ENCODE data around the gene NCKAP1.
"Not testable (repeated sequence)": the region's sequence is repeated elsewhere in the genome, so short reads cannot be mapped to it uniquely, and the experiment has no call there.

Gene NCKAP1

DNA sequence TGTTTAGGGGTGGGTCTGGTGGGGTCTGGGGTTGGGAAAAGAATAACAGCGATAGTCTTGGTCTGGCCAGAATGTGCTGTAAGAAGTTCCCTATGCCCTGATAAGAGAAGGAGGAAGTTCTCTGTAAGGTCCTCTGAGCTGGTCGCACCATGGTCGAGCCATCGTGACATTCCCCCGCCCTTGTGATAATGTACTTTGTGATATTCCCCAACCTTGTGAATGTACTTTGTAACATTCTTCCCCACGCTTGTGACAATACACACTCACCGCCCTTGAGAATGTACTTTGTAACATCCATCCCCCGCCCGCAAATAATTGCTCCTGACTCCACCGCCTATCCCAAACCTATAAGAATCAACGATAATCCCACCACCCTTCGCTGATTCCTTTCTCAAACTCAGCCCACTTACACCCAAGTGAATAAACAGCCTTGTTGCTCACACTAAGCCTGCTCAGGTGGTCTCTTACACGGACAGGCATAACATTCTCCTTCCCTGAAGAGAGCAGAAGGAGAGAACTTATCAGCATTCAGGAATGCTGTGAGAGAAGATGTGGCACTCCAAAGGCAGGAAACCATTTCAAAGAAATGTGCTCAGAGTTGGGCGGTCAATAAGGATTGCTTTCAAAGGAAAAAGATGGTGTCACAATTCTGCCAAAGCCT is 22.4 kb upstream of the NCKAP1 start:
- no peak for FAIRE-seq

DNA sequence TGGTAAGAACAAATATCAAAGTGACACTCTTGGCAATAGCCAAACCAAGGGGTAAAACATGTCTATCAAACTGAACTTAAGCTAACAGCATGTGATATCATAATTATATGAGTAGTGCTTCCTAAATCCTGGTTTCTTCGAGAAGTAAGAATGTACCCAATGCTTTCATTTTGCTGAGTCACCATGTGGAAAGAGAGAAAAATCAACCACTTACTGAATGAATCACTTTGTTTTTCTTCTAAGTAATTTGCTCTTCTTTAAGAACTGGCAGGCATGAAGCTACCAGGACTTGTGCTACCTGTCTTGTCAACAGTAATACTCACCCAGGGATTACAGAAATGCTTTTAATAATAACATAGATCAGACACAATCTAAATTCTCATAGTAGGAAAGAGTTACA is 21.3 kb upstream of the NCKAP1 start:
- DNase-seq (ENCODE audit: insufficient read length) (no peak), FAIRE-seq (no peak)
- TF ChIP-seq POLR2A (IDR thresholded peaks at IDR 0.05; ENCODE audit: low read depth, low read length), result no peak
- no peak for TF ChIP-seq TAF1 (IDR thresholded peaks at IDR 0.05; ENCODE audit: borderline replicate concordance, low read depth, low read length)
- TF ChIP-seq POLR2AphosphoS5 (IDR thresholded peaks at IDR 0.05; ENCODE audit: low read depth, low read length), result no peak

More for the DNA sequence above, 22.4 kb upstream of the NCKAP1 start:
- TF ChIP-seq POLR2A (IDR thresholded peaks at IDR 0.05; ENCODE audit: low read depth, low read length), result no peak
- TF ChIP-seq POLR2AphosphoS5 (IDR thresholded peaks at IDR 0.05; ENCODE audit: low read depth, low read length), result no peak
- no peak for TF ChIP-seq TAF1 (IDR thresholded peaks at IDR 0.05; ENCODE audit: borderline replicate concordance, low read depth, low read length)
- no peak for DNase-seq (ENCODE audit: insufficient read length)

DNA sequence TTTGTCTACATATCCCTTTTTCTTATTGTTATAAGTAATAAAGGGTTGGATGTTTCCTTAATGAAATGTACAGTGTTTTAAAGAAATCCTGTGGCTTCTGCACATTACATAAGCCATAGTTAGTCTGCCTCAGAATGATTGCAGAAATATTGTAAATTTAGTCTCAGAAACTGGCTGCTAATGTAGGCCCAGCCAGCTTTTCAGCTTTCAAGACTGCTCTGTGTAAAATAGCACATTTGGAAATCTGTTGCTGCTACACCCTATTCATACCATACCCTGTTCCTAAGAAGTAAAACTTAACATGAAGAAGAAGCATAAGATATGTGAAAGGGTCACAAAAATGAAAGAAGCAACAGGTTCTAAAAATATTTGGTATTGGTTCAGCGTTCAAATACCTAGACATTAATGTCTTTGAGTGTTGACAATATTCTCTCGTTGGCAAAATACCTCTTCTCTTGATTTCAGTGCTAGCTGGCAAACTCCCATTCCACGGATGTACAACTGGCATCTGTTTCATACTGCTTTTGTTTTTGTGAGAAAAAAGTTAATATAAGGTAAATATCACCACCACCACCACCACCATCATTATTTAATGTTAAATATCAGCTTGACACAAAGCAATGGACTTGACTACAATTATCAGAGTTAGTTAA is 19.2 kb upstream of the NCKAP1 start:
- FAIRE-seq, result no peak
- DNase-seq (ENCODE audit: insufficient read length), result no peak
- TF ChIP-seq POLR2AphosphoS5 (IDR thresholded peaks at IDR 0.05; ENCODE audit: low read depth, low read length) (no peak), POLR2A (IDR thresholded peaks at IDR 0.05; ENCODE audit: low read depth, low read length) (no peak), TAF1 (IDR thresholded peaks at IDR 0.05; ENCODE audit: borderline replicate concordance, low read depth, low read length) (no peak)

DNA sequence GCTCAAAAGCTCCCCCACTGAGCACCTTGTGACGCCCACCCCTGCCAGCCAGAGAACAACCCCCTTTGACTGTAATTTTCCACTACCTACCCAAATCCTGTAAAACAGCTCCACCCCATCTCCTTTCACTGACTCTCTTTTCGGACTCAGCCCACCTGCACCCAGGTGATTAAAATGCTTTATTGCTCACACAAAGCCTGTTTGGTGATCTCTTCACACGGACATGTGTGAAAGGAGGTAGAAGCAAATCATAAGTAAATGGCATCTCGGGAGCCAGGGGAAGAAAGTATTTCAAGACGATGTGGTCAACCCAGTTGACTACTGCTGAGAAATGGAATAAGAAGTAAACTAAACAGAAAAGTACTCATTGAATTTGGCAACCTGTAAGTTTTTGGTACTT is 11.2 kb upstream of the NCKAP1 start:
- DNase-seq (ENCODE audit: insufficient read length), result no peak
- TF ChIP-seq POLR2AphosphoS5 (IDR thresholded peaks at IDR 0.05; ENCODE audit: low read depth, low read length) (no peak), TAF1 (IDR thresholded peaks at IDR 0.05; ENCODE audit: borderline replicate concordance, low read depth, low read length) (no peak), POLR2A (IDR thresholded peaks at IDR 0.05; ENCODE audit: low read depth, low read length) (no peak)
- no peak for FAIRE-seq

DNA sequence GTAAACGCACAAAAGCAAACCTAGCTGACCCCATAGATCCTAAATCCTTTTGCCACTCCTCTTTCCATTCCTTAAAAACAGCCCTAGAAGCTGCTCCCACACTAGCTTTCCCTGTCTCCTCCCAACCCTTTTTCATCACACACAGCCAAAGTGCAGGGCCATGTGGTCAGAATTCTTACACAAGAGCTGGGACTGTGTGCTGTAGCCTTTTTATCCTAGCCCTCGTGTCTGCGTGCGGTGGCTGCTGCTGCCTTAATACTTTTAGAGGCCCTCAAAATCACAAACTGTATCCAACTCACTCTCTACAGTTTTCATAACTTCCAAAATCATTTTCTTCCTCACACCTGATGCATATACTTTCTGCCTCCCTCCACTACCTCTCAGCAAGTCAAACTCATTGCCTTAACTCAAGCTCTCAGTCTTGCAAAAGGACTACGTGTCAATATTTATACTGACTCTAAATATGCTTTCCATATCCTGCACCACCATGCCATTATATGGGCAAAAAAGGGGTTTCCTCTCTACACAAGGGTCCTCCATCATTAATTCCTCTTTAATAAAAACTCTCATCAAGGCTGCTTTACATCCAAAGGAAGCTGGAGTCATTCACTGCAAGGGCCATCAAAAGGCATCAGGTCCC is 9.3 kb upstream of the NCKAP1 start:
- not testable (repeated sequence) for DNase-seq (ENCODE audit: insufficient read length); FAIRE-seq

DNA sequence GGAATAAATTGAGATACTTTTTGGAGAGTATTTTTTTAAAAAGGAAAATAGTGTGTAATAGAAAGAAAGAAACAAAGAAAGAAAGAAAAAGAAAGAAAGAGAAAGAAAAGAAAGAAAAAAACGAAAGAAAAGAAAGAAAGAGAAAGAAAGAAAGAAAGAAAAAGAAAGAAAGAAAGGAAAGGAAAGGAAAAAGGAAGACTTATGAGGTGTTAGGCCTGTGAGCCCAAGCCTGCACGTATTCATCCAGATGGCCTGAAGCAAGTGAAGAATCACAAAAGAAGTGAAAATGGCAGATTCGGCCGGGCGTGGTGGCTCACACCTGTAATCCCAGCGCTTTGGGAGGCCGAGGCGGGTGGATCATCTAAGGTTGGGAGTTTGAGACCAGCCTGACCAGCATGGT is 5.3 kb upstream of the NCKAP1 start:
- FAIRE-seq; DNase-seq (ENCODE audit: insufficient read length): not testable (repeated sequence)

DNA sequence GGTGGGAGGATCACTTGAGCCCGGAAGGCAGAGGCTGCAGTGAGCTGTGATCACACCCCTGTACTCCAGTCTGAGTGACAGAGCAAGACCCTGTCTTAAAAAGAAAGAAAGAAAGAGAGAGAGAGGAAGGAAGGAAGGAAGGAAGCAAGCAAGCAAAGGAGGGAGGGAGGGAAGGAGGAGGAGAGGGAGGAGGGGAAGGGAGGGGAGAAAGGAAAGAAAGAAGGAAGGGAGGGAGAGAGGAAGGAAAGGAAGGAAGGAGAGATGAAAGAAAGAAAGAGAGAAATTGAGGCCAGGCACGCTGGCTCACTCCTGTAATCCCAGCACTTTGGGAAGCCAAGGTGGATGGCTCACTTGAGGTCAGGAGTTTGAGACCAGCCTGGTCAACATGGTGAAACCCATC is 2.3 kb upstream of the NCKAP1 start:
- no peak for TF ChIP-seq POLR2AphosphoS5 (IDR thresholded peaks at IDR 0.05; ENCODE audit: low read depth, low read length)
- TF ChIP-seq TAF1 (IDR thresholded peaks at IDR 0.05; ENCODE audit: borderline replicate concordance, low read depth, low read length), result no peak
- no peak for TF ChIP-seq POLR2A (IDR thresholded peaks at IDR 0.05; ENCODE audit: low read depth, low read length)
- FAIRE-seq, result no peak
- no peak for DNase-seq (ENCODE audit: insufficient read length)

DNA sequence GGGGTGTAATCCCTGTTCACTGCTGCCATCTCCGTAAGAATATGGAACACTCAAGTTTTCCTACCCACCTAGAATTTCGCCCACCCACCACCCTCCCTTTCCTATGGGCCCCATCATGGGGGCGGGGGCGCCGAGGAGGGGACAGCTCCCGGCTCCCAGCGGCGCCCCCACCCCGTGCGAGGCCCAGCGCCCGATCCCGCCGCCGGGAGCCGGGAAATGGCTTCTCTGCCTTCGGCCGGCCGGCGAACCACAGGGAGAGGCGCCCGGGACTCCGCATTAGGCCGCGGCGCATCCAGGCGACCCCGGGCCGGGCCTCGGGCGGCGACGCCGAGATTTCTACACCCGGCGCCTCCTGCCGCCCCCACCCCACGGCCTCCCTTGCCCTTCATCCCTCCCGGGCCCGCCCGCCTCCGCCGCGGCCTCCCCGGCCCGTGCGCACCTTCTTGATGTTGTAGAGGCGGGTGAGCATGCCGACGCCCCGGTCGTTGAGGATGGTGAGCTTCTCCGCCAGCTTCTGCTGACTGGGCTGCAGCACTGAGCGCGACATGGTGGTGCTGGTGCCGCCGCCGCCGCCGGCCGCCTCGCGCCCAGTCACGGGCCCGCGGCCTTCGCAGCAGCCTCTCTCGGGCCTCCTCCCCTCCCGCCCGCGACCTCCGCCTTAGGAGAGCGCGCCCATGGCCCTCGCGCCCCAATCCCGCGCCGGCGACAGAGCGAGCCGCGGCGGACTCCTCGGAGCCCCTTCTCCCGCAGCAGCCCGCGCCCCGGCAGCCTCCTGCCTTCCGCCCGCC is 510 bp downstream of the NCKAP1 start:
- DNase-seq (ENCODE audit: insufficient read length), result no peak
- peak; percentile 63 for FAIRE-seq
- TF ChIP-seq TAF1 (IDR thresholded peaks at IDR 0.05; ENCODE audit: borderline replicate concordance, low read depth, low read length) (no peak), POLR2A (IDR thresholded peaks at IDR 0.05; ENCODE audit: low read depth, low read length) (no peak), POLR2AphosphoS5 (IDR thresholded peaks at IDR 0.05; ENCODE audit: low read depth, low read length) (no peak)

DNA sequence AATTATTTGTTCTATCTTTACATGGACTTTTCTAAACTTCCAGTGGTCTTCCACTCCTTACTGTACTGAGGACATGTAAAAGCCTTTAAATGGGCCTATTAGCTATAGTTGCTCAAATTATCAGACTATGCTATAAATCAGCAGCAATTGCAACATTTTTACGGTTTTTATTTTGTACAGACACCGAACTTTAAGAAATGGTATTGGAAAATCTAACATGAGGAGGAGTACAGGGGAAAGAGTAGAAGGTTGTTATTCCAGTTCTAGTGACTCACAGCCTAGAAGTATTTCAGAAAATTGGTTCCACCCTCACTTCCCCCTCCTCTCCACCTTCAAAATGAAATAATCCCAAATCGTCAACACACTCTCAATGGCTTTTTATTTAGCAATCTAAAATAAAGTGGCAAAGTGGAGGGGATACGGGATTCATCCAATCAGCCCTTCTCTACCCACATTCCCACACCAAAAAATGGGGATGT is 1.1 kb downstream of the NCKAP1 start:
- DNase-seq (ENCODE audit: insufficient read length) (no peak), FAIRE-seq (peak; percentile 42)
- TF ChIP-seq TAF1 (IDR thresholded peaks at IDR 0.05; ENCODE audit: borderline replicate concordance, low read depth, low read length) (no peak), POLR2A (IDR thresholded peaks at IDR 0.05; ENCODE audit: low read depth, low read length) (no peak), POLR2AphosphoS5 (IDR thresholded peaks at IDR 0.05; ENCODE audit: low read depth, low read length) (no peak)

DNA sequence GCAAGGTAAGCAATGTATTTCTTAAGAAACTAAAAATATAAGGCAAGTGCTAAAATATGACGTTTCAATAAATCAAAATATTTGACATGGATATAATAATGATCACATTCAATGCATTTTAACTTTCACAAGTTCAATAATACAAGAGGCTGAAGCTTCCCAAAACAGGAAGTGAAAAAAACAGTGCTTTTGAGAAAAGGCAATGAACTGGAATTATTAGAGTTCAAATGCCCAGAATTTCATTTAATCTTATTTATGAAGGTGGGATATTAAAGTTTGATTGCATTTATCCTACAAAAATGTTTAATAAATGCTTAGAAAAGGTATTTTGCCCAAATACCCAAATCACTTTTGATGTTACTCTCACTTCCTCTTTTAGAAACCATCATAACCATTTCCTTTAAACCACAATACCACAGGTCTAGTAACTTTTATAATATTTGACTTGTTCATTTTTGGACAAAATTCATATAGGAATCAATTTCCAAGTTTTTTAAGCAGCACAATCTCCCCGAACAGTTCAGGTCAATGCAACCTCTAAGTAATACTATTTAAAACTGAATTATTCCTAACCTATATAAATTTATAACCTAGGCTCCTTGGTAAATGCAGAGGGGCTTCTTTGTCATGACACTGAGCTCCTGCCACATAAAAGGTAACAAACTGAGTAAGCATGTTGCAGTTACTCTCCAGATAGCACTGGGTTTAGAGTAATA is 2.1 kb downstream of the NCKAP1 start:
- no peak for TF ChIP-seq POLR2A (IDR thresholded peaks at IDR 0.05; ENCODE audit: low read depth, low read length)
- TF ChIP-seq POLR2AphosphoS5 (IDR thresholded peaks at IDR 0.05; ENCODE audit: low read depth, low read length), result no peak
- TF ChIP-seq TAF1 (IDR thresholded peaks at IDR 0.05; ENCODE audit: borderline replicate concordance, low read depth, low read length), result no peak
- FAIRE-seq, result peak; percentile 82
- DNase-seq (ENCODE audit: insufficient read length), result no peak

DNA sequence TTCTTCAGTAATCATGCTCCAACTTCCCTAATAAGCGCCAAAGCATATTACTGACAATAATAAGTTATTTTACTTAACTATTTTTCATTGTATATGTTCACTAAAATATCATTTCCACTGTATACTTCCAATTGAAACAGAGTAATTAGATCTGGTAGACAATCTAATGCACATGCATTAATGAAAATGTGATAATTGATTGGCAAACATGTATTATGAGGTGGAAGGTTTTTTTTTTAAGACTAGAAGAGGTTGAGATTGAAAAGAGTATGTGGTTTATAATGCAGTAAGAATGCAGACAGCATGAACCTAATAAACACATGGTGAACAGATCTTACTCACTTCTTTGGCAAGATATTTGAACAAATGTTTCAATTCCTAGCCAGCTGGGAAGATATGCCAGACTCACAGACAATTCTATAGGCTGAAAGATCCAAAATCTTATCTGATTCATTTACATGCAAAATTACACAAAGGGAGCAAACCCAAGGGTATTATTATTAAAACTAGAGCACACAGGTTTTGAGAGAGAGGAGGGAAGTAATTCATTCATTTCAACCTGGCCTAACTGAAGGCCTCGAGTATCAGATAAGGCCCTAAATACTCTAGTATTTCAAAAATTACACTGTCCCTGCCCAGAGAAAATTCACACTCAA is 2.8 kb downstream of the NCKAP1 start:
- TF ChIP-seq POLR2A (IDR thresholded peaks at IDR 0.05; ENCODE audit: low read depth, low read length), result no peak
- DNase-seq (ENCODE audit: insufficient read length), result no peak
- FAIRE-seq, result peak; percentile 58
